Activated B cell treated with CpG ODN at 0.5 μM for 24 hours (primary cell): ENCODE measurements around the gene MATR3. TPM values are rescaled to one million over a fixed set of nuclear protein-coding genes. Genes with fewer than 3 reads are reported as not detected.

Source experiments
- ATAC-seq: fragments of 200-7000 bp; cut with Tn5 transposase; one replicate; pipeline ENCODE4 v1.10.0; 2021; ENCODE audit warnings: low read depth, mild to moderate bottlenecking, moderate library complexity
- CTCF ChIA-PET: fragments of 350-600 bp; sonication (Branson Sonifier 250); formaldehyde crosslinking; loops from one replicate; lab custom pipeline; 2021; ENCODE audit warnings: antibody characterized with exemption; lab: Charles Lee
- POLR2A ChIA-PET: fragments of 350-600 bp; sonication (Branson Sonifier 250); formaldehyde crosslinking; loops from one replicate; lab custom pipeline; 2021; ENCODE audit warnings: antibody characterized with exemption; lab: Charles Lee
- DNase-seq: peaks from one replicate; pipeline ENCODE4 v3.0.0; 2022
- H3K27ac Mint-ChIP-seq: one replicate; pipeline ENCODE4 v1.8.0; 2020; ENCODE audit warnings: mixed read lengths
- H3K27me3 Mint-ChIP-seq: one replicate; pipeline ENCODE4 v1.8.0; 2021; ENCODE audit warnings: mixed read lengths
- H3K36me3 Mint-ChIP-seq: one replicate; pipeline ENCODE4 v1.8.0; 2021; ENCODE audit warnings: low read depth, mixed read lengths
- H3K4me1 Mint-ChIP-seq: one replicate; pipeline ENCODE4 v1.8.0; 2021; ENCODE audit warnings: mixed read lengths
- H3K4me3 Mint-ChIP-seq: one replicate; pipeline ENCODE4 v1.8.0; 2020; ENCODE audit warnings: mild to moderate bottlenecking, mixed read lengths
- H3K9me3 Mint-ChIP-seq: one replicate; pipeline ENCODE4 v1.8.0; 2020; ENCODE audit warnings: mixed read lengths
- intact Hi-C: fragments of 100-400 bp; cut with micrococcal nuclease; formaldehyde crosslinking; loops from one replicate; pipeline ENCODE4 v1.15.1; 2024
- total RNA-seq: library from RNA; stranded (reverse); gene quantifications from 2 replicates; pipeline ENCODE4 v1.2.3, GENCODE V29; 2022
- TF ChIP-seq, protein P1 (sequence below): fragments of 200-600 bp; IDR thresholded peaks from one replicate; pipeline ENCODE4 v1.8.0; 2022; ENCODE audit warnings: antibody characterized with exemption, mild to moderate bottlenecking

Gene MATR3
- total RNA-seq, 1 donor from 2014 or later = 294 TPM

DNA sequence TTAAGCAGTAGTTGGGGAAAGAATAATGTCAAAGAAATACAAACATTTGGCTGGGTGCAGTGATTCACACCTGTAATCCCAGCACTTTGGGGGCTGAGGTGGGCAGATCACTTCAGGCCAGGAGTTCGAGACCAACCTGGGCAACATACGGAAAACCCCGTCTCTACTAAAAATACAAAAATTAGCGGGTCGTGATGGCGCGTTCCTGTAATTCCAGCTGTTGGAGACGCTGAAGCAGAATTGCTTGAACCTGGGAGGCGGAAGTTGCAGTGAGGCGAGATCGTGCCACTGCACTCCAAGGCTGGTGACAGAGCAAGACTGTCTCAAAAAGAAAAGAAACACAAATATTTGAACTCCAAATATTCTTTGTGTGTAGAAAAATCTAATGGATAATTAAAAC lies 4.7 kb downstream of the MATR3 start:
- DNase-seq = no peak
- peaks cover 32% of the 10 kb centered on the region for H3K36me3 Mint-ChIP-seq
- TF ChIP-seq, protein P1, sequence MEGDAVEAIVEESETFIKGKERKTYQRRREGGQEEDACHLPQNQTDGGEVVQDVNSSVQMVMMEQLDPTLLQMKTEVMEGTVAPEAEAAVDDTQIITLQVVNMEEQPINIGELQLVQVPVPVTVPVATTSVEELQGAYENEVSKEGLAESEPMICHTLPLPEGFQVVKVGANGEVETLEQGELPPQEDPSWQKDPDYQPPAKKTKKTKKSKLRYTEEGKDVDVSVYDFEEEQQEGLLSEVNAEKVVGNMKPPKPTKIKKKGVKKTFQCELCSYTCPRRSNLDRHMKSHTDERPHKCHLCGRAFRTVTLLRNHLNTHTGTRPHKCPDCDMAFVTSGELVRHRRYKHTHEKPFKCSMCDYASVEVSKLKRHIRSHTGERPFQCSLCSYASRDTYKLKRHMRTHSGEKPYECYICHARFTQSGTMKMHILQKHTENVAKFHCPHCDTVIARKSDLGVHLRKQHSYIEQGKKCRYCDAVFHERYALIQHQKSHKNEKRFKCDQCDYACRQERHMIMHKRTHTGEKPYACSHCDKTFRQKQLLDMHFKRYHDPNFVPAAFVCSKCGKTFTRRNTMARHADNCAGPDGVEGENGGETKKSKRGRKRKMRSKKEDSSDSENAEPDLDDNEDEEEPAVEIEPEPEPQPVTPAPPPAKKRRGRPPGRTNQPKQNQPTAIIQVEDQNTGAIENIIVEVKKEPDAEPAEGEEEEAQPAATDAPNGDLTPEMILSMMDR = no peak
- H3K4me1 Mint-ChIP-seq = peaks cover 85% of the 10 kb centered on the region
- H3K27me3 Mint-ChIP-seq = no peaks in the 10 kb centered on the region
- intact Hi-C loops = loop anchor here (10.0 kb wide), 1 partner anchor 943 kb away; the partner anchor contains the start of gene KDM3B
- ChIA-PET CTCF (no interaction called here), POLR2A (interaction anchor here (0.6 kb wide), 1 partner anchor 19 kb away, joined by 3 read pairs; no protein-coding TSS in a partner anchor)
- no peaks in the 10 kb centered on the region for H3K9me3 Mint-ChIP-seq
- H3K27ac Mint-ChIP-seq = peak overlapping the region; percentile 35
- ATAC-seq = no peak
- H3K4me3 Mint-ChIP-seq = peak overlapping the region; percentile 45

DNA sequence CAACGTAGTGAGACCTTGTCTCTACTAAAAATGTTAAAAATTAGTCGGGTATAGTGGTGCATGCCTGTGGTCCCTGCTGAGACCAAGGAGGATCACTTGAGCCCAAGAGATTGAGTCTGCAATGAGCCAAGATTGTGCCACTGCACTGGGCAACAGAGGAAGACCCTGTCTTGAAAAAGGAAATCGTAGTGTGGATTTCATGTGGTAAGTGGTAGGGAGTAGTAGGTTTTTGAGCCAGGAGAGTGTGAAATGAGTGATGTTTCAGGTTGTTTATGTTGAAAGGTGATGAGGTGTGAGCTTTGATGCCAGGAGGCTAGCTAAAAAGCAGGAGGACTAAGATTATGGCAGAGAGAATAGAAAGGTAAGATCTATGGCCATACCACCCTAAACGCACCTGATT lies 5.9 kb downstream of the MATR3 start:
- CTCF ChIA-PET = no interaction called here
- intact Hi-C loops = loop anchor here (10.0 kb wide), 1 partner anchor 945 kb away; the partner anchor contains the start of gene KDM3B
- Mint-ChIP-seq H3K9me3 (no peaks in the 10 kb centered on the region), H3K4me3 (no peak overlapping the region), H3K27me3 (no peaks in the 10 kb centered on the region), H3K36me3 (peaks cover 22% of the 10 kb centered on the region), H3K4me1 (peaks cover 93% of the 10 kb centered on the region), H3K27ac (peak overlapping the region; percentile 30)
- POLR2A ChIA-PET = interaction anchor here (0.8 to 2.1 kb wide), 3 partner anchors 11 to 90 kb away, joined by 3 to 5 read pairs (median 3); partner anchors contain the start of gene MZB1
- no peak for DNase-seq
- TF ChIP-seq, protein P1 = no peak
- no peak for ATAC-seq

DNA sequence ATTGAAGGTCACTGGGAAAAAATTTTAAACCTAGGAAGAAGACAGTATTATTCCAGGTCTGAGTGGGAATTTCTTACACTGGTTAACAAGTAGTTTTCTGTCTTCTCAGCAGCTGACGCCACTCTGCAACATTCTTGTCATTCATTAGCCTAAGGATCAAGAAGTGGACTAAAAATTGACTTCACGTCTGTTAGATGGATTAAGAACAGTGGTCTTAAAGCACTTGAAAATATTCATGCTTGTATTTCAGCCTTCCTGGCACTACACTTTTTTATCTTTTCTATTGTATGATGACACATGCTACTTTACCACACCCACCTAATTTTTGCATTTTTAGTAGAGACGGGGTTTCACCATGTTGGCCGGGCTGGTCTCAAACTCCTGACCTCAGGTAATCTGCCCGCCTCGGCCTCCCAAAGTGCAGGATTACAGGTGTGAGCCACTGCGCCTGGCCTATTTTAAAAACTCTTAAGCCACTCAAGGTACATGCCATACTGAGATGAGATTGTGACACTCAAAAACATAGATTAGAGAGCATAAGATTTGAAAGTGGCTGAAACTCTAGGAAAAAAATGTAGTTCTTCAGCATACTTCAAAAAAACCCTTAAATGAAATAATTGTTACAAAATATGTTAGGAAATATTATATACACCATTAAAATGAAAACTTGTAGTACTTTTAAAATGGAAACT lies 8.4 kb downstream of the MATR3 start:
- intact Hi-C loops = no loop called here
- peaks cover 15% of the 10 kb centered on the region for H3K36me3 Mint-ChIP-seq
- no peak for ATAC-seq
- no peaks in the 10 kb centered on the region for H3K9me3 Mint-ChIP-seq
- H3K4me1 Mint-ChIP-seq = peaks cover 93% of the 10 kb centered on the region
- peak overlapping the region; percentile 49 for H3K4me3 Mint-ChIP-seq
- CTCF ChIA-PET = no interaction called here
- peak overlapping the region; percentile 51 for H3K27ac Mint-ChIP-seq
- POLR2A ChIA-PET = interaction anchor here (0.7 to 4.3 kb wide), 3 partner anchors 8 to 40 kb away, joined by 4 to 23 read pairs (median 5); partner anchors contain the start of genes MATR3 and PAIP2
- TF ChIP-seq, protein P1 = no peak
- no peaks in the 10 kb centered on the region for H3K27me3 Mint-ChIP-seq
- DNase-seq = no peak

DNA sequence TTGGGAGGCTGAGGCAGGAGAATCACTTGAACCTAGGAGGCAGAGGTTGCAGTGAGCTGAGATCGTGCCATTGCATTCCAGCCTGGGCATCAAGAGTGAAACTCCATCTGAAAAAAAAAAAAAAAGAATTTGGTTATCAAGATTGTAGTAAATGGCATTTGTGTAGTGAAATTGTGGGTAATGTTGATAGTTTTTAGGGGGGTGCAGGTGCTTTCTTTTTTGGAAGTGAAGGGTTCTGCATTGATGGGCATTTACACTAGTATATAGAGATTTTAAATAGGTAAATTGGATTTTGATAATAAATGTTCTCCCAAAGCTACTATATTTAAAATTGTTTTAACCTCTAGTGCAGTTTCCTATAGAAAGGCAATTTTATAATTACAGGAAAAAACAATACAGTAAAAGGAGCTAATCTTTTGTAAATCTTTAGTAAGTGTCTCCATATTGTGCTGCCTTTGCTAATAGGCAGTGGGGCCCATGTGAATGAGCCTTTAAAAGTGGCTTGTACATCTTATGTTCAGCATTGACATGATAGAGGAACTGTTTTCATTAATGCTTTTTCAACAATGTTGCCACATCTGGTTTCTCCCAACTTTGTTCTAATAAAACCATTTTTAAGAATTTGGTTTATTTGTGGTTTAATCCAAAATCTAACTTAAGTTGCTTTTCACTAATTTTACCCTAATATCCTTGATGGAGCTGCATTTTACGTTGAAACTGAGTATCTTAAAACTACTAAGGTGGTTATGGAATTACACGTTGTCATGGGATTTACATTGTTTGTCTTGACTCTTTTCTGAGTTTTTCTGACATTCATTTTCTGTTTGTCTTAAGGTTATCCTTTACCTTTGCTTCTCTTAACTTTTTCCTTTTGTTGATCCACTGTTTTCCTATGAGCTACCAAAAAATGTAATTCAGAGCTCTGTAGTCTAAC lies 11.1 kb downstream of the MATR3 start:
- H3K36me3 Mint-ChIP-seq = peaks cover 26% of the 10 kb centered on the region
- H3K27ac Mint-ChIP-seq = peak overlapping the region; percentile 18
- peaks cover 90% of the 10 kb centered on the region for H3K4me1 Mint-ChIP-seq
- intact Hi-C loops = no loop called here
- H3K27me3 Mint-ChIP-seq = no peaks in the 10 kb centered on the region
- ChIA-PET POLR2A (interaction anchor here (0.6 to 4.3 kb wide), 5 partner anchors 11 to 56 kb away, joined by 3 to 23 read pairs (median 5); partner anchors contain the start of gene MATR3), CTCF (interaction anchor here (0.6 kb wide), 1 partner anchor 107 kb away, joined by 4 read pairs; no protein-coding TSS in a partner anchor)
- TF ChIP-seq, protein P1 = no peak
- H3K9me3 Mint-ChIP-seq = no peaks in the 10 kb centered on the region
- ATAC-seq = no peak
- DNase-seq = no peak
- H3K4me3 Mint-ChIP-seq = peak overlapping the region; percentile 19
